Vagina (tissue), 2 donors: ENCODE results near the gene ZNF775. TPM values are rescaled to one million over a fixed set of nuclear protein-coding genes. Genes with fewer than 3 reads are reported as not detected.

Experiments
- DNase-seq, 2 donors: peaks; one replicate each; pipeline ENCODE4 v3.0.0-alpha.2; 2017; ENCODE audit errors: extremely low spot score in 2 of 2
- H3K27ac ChIP-seq: fragments of 200-600 bp; sonication (generic); one replicate; pipeline ENCODE4 v1.5.1; 2019
- H3K27me3 ChIP-seq: fragments of 200-600 bp; sonication (generic); one replicate; pipeline ENCODE4 v1.5.1; 2019
- H3K36me3 ChIP-seq, 2 donors: fragments of 200-600 bp; sonication (generic); one replicate each; pipeline ENCODE4 v1.5.1; 2017 to 2019
- H3K4me1 ChIP-seq: fragments of 200-600 bp; sonication (generic); one replicate; pipeline ENCODE4 v1.5.1; 2019
- H3K4me3 ChIP-seq, 2 donors: fragments of 200-600 bp; sonication (generic); 1 replicate in 1 of 2; 2 replicates in 1 of 2; pipeline ENCODE4 v1.5.1; 2016 to 2019
- H3K9me3 ChIP-seq: fragments of 200-600 bp; sonication (generic); one replicate; pipeline ENCODE4 v1.5.1; 2019
- POLR2A ChIP-seq, 2 donors: fragments of 450-650 bp; IDR thresholded peaks; one replicate each; pipeline ENCODE4 v1.6.1; 2017; ENCODE audit warnings: antibody characterized with exemption in 2 of 2, mild to moderate bottlenecking in 2 of 2, moderate library complexity in 2 of 2
- POLR2AphosphoS5 ChIP-seq, 2 donors: sonication (generic); formaldehyde crosslinking; IDR thresholded peaks; one replicate each; pipeline ENCODE4 v1.9.0; 2017; ENCODE audit warnings: antibody characterized with exemption in 2 of 2, mild to moderate bottlenecking in 2 of 2, low read depth in 1 of 2; ENCODE audit not compliant: insufficient read depth in 1 of 2
- intact Hi-C: fragments of 100-400 bp; cut with DNase I; formaldehyde crosslinking; loops from one replicate; pipeline ENCODE4 v1.15.1; 2023
- total RNA-seq: library from RNA; depleted of rRNA; stranded (reverse); fragments of >200 nt; gene quantifications from one replicate; pipeline ENCODE4 v1.2.3, GENCODE V29; 2016
- TF ChIP-seq, protein P1 (sequence below), 3 experiments: fragments of 450-650 bp in 2 of 3; fragments of 200-600 bp in 1 of 3; sonication (generic) in 1 of 3; IDR thresholded peaks; one replicate each; pipeline ENCODE4 v1.5.1; 2017 to 2019; ENCODE audit warnings: antibody characterized with exemption in 3 of 3, mild to moderate bottlenecking in 2 of 3, moderate library complexity in 2 of 3

The ZNF775 gene
- total RNA-seq, 1 donor from 2014 or later, result 4.4 TPM

DNA sequence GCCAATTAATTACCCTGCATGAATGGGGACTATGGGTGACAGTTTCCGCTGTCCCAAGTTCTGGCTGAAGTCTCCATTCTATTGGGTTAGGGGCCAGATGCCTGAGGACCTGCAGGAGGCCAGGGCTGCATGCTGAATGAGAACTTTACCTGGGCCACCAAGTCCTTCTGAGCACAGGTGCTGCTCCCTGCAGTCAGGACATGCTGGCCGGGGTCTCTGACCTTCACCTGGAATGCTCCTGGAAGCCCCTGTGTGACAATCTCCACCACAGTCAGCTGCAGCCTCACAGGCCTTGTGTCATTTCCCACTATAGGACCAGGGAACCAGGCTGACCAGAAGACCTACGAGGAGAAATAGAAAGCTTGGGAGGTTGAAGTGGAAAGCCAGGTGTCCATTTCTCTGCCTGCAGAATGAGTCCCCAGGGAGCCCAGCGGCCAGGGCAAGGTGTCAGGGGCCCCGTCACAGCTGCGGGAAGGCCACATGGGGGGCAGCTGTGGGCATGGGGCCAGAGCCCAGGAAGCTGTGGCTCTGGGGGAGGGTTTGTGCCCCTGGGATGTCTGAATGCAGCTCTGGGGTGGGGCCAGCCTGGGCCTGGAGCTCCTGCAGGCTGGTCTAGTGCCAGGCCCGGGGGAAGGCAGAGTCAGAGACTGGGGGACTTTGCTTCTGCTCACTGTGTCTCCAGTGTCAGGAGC, 65.7 kb downstream of the ZNF775 start:
- Histone ChIP-seq H3K4me3 (no peak overlapping the region), H3K9me3 (peaks cover 4% of the 10 kb centered on the region), H3K36me3 (no peaks in the 10 kb centered on the region), H3K27me3 (no peaks in the 10 kb centered on the region), H3K27ac (no peak overlapping the region), H3K4me1 (peaks cover 17% of the 10 kb centered on the region)
- no peak for DNase-seq
- intact Hi-C loops, result no loop called here
- TF ChIP-seq, protein P1, sequence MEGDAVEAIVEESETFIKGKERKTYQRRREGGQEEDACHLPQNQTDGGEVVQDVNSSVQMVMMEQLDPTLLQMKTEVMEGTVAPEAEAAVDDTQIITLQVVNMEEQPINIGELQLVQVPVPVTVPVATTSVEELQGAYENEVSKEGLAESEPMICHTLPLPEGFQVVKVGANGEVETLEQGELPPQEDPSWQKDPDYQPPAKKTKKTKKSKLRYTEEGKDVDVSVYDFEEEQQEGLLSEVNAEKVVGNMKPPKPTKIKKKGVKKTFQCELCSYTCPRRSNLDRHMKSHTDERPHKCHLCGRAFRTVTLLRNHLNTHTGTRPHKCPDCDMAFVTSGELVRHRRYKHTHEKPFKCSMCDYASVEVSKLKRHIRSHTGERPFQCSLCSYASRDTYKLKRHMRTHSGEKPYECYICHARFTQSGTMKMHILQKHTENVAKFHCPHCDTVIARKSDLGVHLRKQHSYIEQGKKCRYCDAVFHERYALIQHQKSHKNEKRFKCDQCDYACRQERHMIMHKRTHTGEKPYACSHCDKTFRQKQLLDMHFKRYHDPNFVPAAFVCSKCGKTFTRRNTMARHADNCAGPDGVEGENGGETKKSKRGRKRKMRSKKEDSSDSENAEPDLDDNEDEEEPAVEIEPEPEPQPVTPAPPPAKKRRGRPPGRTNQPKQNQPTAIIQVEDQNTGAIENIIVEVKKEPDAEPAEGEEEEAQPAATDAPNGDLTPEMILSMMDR (IDR thresholded peaks at IDR 0.05), result no peak
- no peak for TF ChIP-seq POLR2A (IDR thresholded peaks at IDR 0.05)
- TF ChIP-seq POLR2AphosphoS5 (IDR thresholded peaks at IDR 0.05; ENCODE audit: insufficient read depth in 1 of 2, low read depth in 1 of 2), result no peak

DNA sequence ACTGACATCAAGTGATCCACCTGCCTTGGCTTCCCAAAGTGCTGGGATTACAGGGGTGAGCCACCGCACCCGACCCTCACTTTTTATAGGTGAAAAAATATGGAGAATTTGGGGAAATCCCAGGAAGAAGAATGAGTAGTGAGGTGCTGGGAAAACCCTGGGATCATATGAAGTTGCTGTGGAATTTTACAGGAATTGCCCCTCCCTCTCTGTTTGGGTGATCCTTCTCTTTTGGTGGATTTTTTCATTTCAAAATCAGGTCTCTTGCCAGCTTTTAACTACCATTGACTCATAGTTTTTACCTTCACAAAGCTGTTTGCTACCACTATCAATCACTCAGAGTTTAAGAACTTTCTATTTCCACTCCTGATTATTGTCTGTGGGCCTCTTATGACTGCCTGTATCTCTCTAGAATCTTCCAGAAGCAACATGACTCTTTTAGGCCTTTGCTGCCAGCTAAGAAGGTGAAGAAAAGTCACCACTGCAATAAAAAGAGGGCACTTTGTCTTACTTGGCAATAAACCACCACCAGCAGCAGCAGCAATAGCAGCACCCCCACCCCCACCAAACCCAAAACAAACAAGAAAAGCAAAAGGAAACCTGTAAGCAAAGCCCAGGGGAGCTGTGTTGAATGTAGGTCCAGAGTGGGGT, 67.3 kb downstream of the ZNF775 start:
- intact Hi-C loops, result no loop called here
- H3K36me3 ChIP-seq, result no peaks in the 10 kb centered on the region
- DNase-seq, result no peak
- no peak overlapping the region for H3K27ac ChIP-seq
- H3K27me3 ChIP-seq, result no peaks in the 10 kb centered on the region
- H3K9me3 ChIP-seq, result peaks cover 4% of the 10 kb centered on the region
- peaks cover 17% of the 10 kb centered on the region for H3K4me1 ChIP-seq
- TF ChIP-seq POLR2A (IDR thresholded peaks at IDR 0.05), result no peak
- TF ChIP-seq, protein P1 (IDR thresholded peaks at IDR 0.05), result no peak
- H3K4me3 ChIP-seq, result no peak overlapping the region

Other genes starting within 250 kb of the ZNF775 start
- 14.0 TPM for gene LRRC61, start 56.0 kb upstream of the ZNF775 start, total RNA-seq
- 24.1 TPM for gene ACTR3C, start 55.8 kb upstream of the ZNF775 start, total RNA-seq
- gene RARRES2, start 37.7 kb upstream of the ZNF775 start, total RNA-seq, result 305 TPM
- gene REPIN1, start 10.5 kb upstream of the ZNF775 start, total RNA-seq, result 49.4 TPM
- gene GIMAP8, start 71.3 kb downstream of the ZNF775 start, total RNA-seq, result 9.6 TPM
- 16.0 TPM for gene GIMAP7, start 135.5 kb downstream of the ZNF775 start, total RNA-seq
- 25.3 TPM for gene GIMAP4, start 188.1 kb downstream of the ZNF775 start, total RNA-seq